GM18517 (cell line): ENCODE results near the gene TMEM212.
"Not testable (repeated sequence)": the region's sequence is repeated elsewhere in the genome, so short reads cannot be mapped to it uniquely, and the experiment has no call there.

ENCODE experiments used
- ATAC-seq: cut with Tn5 transposase; IDR thresholded peaks from one replicate; pipeline ENCODE4 v1.9.1; 2021; ENCODE audit warnings: mild to moderate bottlenecking, moderate library complexity; ENCODE audit not compliant: unreplicated experiment

TMEM212 gene

GRCh38 chr3:171851660-171852058 is 8.5 kb downstream of the TMEM212 start:
- no peak for ATAC-seq

GRCh38 chr3:171854649-171855305 is 11.6 kb downstream of the TMEM212 start:
- no peak for ATAC-seq

GRCh38 chr3:171858770-171859169 is 15.6 kb downstream of the TMEM212 start:
- ATAC-seq: not testable (repeated sequence)

- no peak for ATAC-seq
These were observed 17.8 kb downstream of the TMEM212 start for GRCh38 chr3:171860830-171861535.

- no peak for ATAC-seq
These were observed 19.2 kb downstream of the TMEM212 start for GRCh38 chr3:171862392-171862791.

- no peak for ATAC-seq
These were observed 19.9 kb downstream of the TMEM212 start for GRCh38 chr3:171862993-171863521.

GRCh38 chr3:171863920-171864319 is 20.8 kb downstream of the TMEM212 start:
- no peak for ATAC-seq

- no peak for ATAC-seq
These were observed 22.2 kb downstream of the TMEM212 start for GRCh38 chr3:171865191-171865865.

GRCh38 chr3:171867981-171868380 is 24.8 kb downstream of the TMEM212 start:
- no peak for ATAC-seq

GRCh38 chr3:171871392-171872274 is 28.5 kb downstream of the TMEM212 start:
- ATAC-seq: no peak

GRCh38 chr3:171873580-171873979 is 30.4 kb downstream of the TMEM212 start:
- ATAC-seq: no peak

GRCh38 chr3:171874251-171874681 is 31.1 kb downstream of the TMEM212 start:
- no peak for ATAC-seq

- no peak for ATAC-seq
These were observed 31.7 kb downstream of the TMEM212 start for GRCh38 chr3:171874879-171875278.

- no peak for ATAC-seq
These were observed 32.8 kb downstream of the TMEM212 start for GRCh38 chr3:171875923-171876412.

- ATAC-seq: no peak
These were observed 33.6 kb downstream of the TMEM212 start for GRCh38 chr3:171876680-171877147.

GRCh38 chr3:171878461-171879225 is 35.5 kb downstream of the TMEM212 start:
- no peak for ATAC-seq

- ATAC-seq: no peak
These were observed 36.3 kb downstream of the TMEM212 start for GRCh38 chr3:171879472-171879871.

GRCh38 chr3:171880101-171880870 is 37.1 kb downstream of the TMEM212 start:
- no peak for ATAC-seq

- ATAC-seq: no peak
These were observed 38.1 kb downstream of the TMEM212 start for GRCh38 chr3:171881251-171881650.
